Measurements from ENCODE around the gene TRIM56.

The TRIM56 gene

GRCh38 chr7:101134399-101134980 lies 49.2 kb downstream of the TRIM56 start:
- DNase-seq, result no peak

- DNase-seq, result no peak
Observed at GRCh38 chr7:101137651-101138212, 52.5 kb downstream of the TRIM56 start.

DNA sequence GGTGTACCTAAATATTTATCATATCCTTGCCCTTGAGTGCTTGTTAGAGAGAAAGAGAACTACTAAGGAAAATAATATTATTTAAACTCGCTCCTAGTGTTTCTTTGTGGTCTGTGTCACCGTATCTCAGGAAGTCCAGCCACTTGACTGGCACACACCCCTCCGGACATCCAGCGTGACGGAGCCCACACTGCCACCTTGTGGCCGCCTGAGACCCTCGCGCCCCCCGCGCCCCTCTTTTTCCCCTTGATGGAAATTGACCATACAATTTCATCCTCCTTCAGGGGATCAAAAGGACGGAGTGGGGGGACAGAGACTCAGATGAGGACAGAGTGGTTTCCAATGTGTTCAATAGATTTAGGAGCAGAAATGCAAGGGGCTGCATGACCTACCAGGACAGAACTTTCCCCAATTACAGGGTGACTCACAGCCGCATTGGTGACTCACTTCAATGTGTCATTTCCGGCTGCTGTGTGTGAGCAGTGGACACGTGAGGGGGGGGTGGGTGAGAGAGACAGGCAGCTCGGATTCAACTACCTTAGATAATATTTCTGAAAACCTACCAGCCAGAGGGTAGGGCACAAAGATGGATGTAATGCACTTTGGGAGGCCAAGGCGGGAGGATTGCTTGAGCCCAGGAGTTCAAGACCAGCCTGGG lies 53.1 kb downstream of the TRIM56 start:
- DNase-seq, result peak; percentile 92

DNA sequence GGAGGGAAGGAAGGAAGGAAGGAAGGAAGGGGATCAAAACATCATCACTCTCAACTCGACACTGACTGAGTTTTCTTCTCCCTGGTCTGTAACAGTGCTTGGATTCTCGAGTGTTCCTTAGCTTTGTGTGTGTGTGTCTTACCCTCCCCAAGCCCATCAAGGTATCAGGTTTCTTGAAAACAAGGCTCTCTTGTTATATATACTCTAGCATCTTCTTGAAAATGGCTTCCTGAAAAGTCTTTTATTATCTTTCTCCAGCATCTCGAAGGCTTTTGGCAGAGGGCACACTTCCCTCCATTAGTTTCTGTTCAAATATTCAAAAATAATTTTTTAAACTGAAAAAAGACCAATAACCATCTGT lies 55.0 kb downstream of the TRIM56 start:
- DNase-seq, result no peak

GRCh38 chr7:101140746-101141382 lies 55.6 kb downstream of the TRIM56 start:
- DNase-seq, result no peak

Data from stimulated activated CD4-positive, alpha-beta T cell treated with anti-CD3 and anti-CD28 coated beads, Interleukin-1b, Interleukin-23, amount 100 ng/mL, for 48 hours (primary cell).